NCI-H2227 (cell line): ENCODE data around the gene FLYWCH1.

Experiments used
- DNase-seq: peaks from one replicate; lab custom pipeline; 2025; ENCODE audit not compliant: unreplicated experiment; lab: John Stamatoyannopoulos, UW

The FLYWCH1 gene

GRCh38 chr16:2950773-2951172 is 39.0 kb downstream of the FLYWCH1 start:
- no peak for DNase-seq

GRCh38 chr16:2952679-2953078 is 40.9 kb downstream of the FLYWCH1 start:
- DNase-seq: no peak

GRCh38 chr16:2953706-2954627 is 42.2 kb downstream of the FLYWCH1 start:
- DNase-seq: no peak

GRCh38 chr16:2954656-2955381 is 43.1 kb downstream of the FLYWCH1 start:
- no peak for DNase-seq

- DNase-seq: no peak
These were observed 43.7 kb downstream of the FLYWCH1 start for GRCh38 chr16:2955438-2955778.

GRCh38 chr16:2955779-2956578 is 44.2 kb downstream of the FLYWCH1 start:
- no peak for DNase-seq

GRCh38 chr16:2956579-2956956 is 44.8 kb downstream of the FLYWCH1 start:
- no peak for DNase-seq

GRCh38 chr16:2959206-2959605 is 47.5 kb downstream of the FLYWCH1 start:
- DNase-seq: no peak

GRCh38 chr16:2960183-2961010 is 48.7 kb downstream of the FLYWCH1 start:
- no peak for DNase-seq

GRCh38 chr16:2962334-2963073 is 50.8 kb downstream of the FLYWCH1 start:
- no peak for DNase-seq

- DNase-seq: peak; percentile 70
These were observed 51.5 kb downstream of the FLYWCH1 start for GRCh38 chr16:2963074-2963722.

- DNase-seq: peak; percentile 94
These were observed 52.2 kb downstream of the FLYWCH1 start, which contains the start of gene KREMEN2 for GRCh38 chr16:2963723-2964474. Gene KREMEN2 (plus strand): TSS chr16:2964275. CDS start chr16:2964521, 246 bp downstream.

GRCh38 chr16:2964475-2965336 is 53.0 kb downstream of the FLYWCH1 start:
- DNase-seq: peak; percentile 93

- DNase-seq: no peak
These were observed 54.5 kb downstream of the FLYWCH1 start for GRCh38 chr16:2966043-2966807.

- no peak for DNase-seq
These were observed 55.1 kb downstream of the FLYWCH1 start for GRCh38 chr16:2966808-2967191.

GRCh38 chr16:2967211-2967631 is 55.5 kb downstream of the FLYWCH1 start:
- no peak for DNase-seq

- no peak for DNase-seq
These were observed 56.0 kb downstream of the FLYWCH1 start for GRCh38 chr16:2967721-2968161.
